WTC11 (cell line): ENCODE data around the gene GALNT15. TPM values are rescaled to one million over a fixed set of nuclear protein-coding genes. Genes with fewer than 3 reads are reported as not detected.

ENCODE experiments used
- total RNA-seq: library from RNA; stranded (reverse); gene quantifications from 3 replicates; pipeline ENCODE4 v1.2.3, GENCODE V29; 2021

Gene GALNT15
- total RNA-seq, 1 experiment from 2014 or later = 0.15 TPM

Other genes starting within 250 kb of the GALNT15 start
- gene DPH3, start 90.3 kb downstream of the GALNT15 start, total RNA-seq = 26.5 to 27.8 TPM (median 26.6 TPM) in 3 replicates
- 20.1 to 21.7 TPM (median 21.4 TPM) in 3 replicates for gene OXNAD1, start 90.5 kb downstream of the GALNT15 start, total RNA-seq